PC-3 (cell line): Measurements from ENCODE around the gene VNN1. TPM values are rescaled to one million over a fixed set of nuclear protein-coding genes. Genes with fewer than 3 reads are reported as not detected.

Experiments used
- ATAC-seq: fragments of 200-7000 bp; cut with Tn5 transposase; 2 replicates; pipeline ENCODE4 v1.9.1; 2020; ENCODE audit warnings: mild to moderate bottlenecking, moderate library complexity
- BruUV-seq: library from RNA; stranded (reverse); fragments of 400-500 nt; replicated peaks from 2 replicates; lab custom pipeline; 2021; lab: Mats Ljungman, UMichigan
- CTCF ChIA-PET: fragments of 300-600 bp; sonication (Branson Sonifier 250); formaldehyde crosslinking; loops from one replicate; lab custom pipeline; 2022; ENCODE audit warnings: antibody characterized with exemption; lab: Charles Lee
- POLR2A ChIA-PET: fragments of 300-600 bp; sonication (Branson Sonifier 250); formaldehyde crosslinking; loops from one replicate; lab custom pipeline; 2022; ENCODE audit warnings: antibody characterized with exemption; ENCODE audit not compliant: unreplicated experiment; lab: Charles Lee
- DNase-seq: peaks from one replicate; pipeline ENCODE4 v3.0.0-alpha.2; 2015
- H2AFZ ChIP-seq: fragments of 300-600 bp; sonication (generic); 2 replicates; pipeline ENCODE4 v1.6.0; 2016; ENCODE audit warnings: antibody characterized with exemption, low read length
- H3F3A ChIP-seq: fragments of 300-600 bp; sonication (generic); one replicate; pipeline ENCODE4 v1.6.0; 2017; ENCODE audit warnings: antibody characterized with exemption, low read length, control low read depth, mild to moderate bottlenecking; ENCODE audit not compliant: unreplicated experiment
- H3K27ac ChIP-seq: fragments of 300-600 bp; sonication (generic); 2 replicates; pipeline ENCODE4 v1.5.1; 2016; ENCODE audit warnings: mild to moderate bottlenecking, low read length
- H3K27me3 ChIP-seq: fragments of 300-600 bp; sonication (generic); 2 replicates; pipeline ENCODE4 v1.6.1; 2016; ENCODE audit warnings: low read length, mixed read lengths
- H3K36me3 ChIP-seq: fragments of 300-600 bp; sonication (generic); 2 replicates; pipeline ENCODE4 v1.6.1; 2016; ENCODE audit warnings: low read depth, mixed run types, low read length, mixed read lengths
- H3K4me1 ChIP-seq: fragments of 300-600 bp; sonication (generic); 2 replicates; pipeline ENCODE4 v1.5.1; 2016; ENCODE audit warnings: low read length; ENCODE audit not compliant: insufficient read depth
- H3K4me2 ChIP-seq: fragments of 300-600 bp; sonication (generic); 2 replicates; pipeline ENCODE4 v1.6.0; 2016; ENCODE audit warnings: low read length
- H3K4me3 ChIP-seq: fragments of 300-600 bp; sonication (generic); 2 replicates; pipeline ENCODE4 v1.5.1; 2016; ENCODE audit warnings: mild to moderate bottlenecking, low read length, mixed read lengths
- H3K79me2 ChIP-seq: fragments of 300-600 bp; sonication (generic); 2 replicates; pipeline ENCODE4 v1.6.1; 2017; ENCODE audit warnings: low read length, mixed read lengths
- H3K9ac ChIP-seq: fragments of 300-600 bp; sonication (generic); 2 replicates; pipeline ENCODE4 v1.6.0; 2016; ENCODE audit warnings: mild to moderate bottlenecking, low read length
- H3K9me2 ChIP-seq: fragments of 300-600 bp; sonication (generic); replicated peaks from 2 replicates; pipeline ENCODE4 v1.6.1; 2016; ENCODE audit warnings: mixed run types, low read length, mixed read lengths
- H3K9me3 ChIP-seq: fragments of 300-600 bp; sonication (generic); 2 replicates; pipeline ENCODE4 v1.6.1; 2016; ENCODE audit warnings: low read length, mixed read lengths
- H4K20me1 ChIP-seq: fragments of 300-600 bp; sonication (generic); 2 replicates; pipeline ENCODE4 v1.6.1; 2016; ENCODE audit warnings: low read length, mixed read lengths
- EZH2 ChIP-seq: fragments of 300-600 bp; sonication (generic); IDR thresholded peaks from one replicate; pipeline ENCODE4 v1.6.1; 2017; ENCODE audit warnings: antibody characterized with exemption, mild to moderate bottlenecking, low read length; ENCODE audit not compliant: unreplicated experiment
- EZH2phosphoT487 ChIP-seq: fragments of 300-600 bp; sonication (generic); IDR thresholded peaks from 2 replicates; pipeline ENCODE4 v1.6.1; 2018; ENCODE audit warnings: mild to moderate bottlenecking, antibody characterized with exemption, low read length, borderline replicate concordance
- intact Hi-C: fragments of 100-400 bp; cut with micrococcal nuclease; formaldehyde crosslinking; loops from 2 replicates; pipeline ENCODE4 v1.9.0; 2023
- total RNA-seq: library from RNA; depleted of rRNA; stranded (reverse); fragments of >200 nt; gene quantifications from 2 replicates; pipeline ENCODE4 v1.2.3, GENCODE V29; 2014
- TF ChIP-seq, protein P1 (sequence below): fragments of 300-600 bp; sonication (generic); conservative IDR thresholded peaks from 2 replicates; pipeline ENCODE4 v1.5.1; 2017; ENCODE audit warnings: antibody characterized with exemption, low read depth, mild to moderate bottlenecking, low read length

VNN1 gene
- total RNA-seq, 1 experiment from 2014 or later = 0.04 TPM

GRCh38 chr6:132725471-132725870, 11.6 kb upstream of the VNN1 start:
- BruUV-seq = no TSS peak
- Histone ChIP-seq H3K27me3 (no peaks in the 10 kb centered on the region), H2AFZ (no peak overlapping the region), H3K79me2 (no peaks in the 10 kb centered on the region), H4K20me1 (no peaks in the 10 kb centered on the region), H3K9me3 (no peaks in the 10 kb centered on the region), H3F3A (no peaks in the 10 kb centered on the region), H3K36me3 (no peaks in the 10 kb centered on the region), H3K9ac (no peak overlapping the region), H3K4me3 (no peak overlapping the region), H3K4me2 (no peak overlapping the region), H3K27ac (no peak overlapping the region), H3K4me1 (peaks cover 13% of the 10 kb centered on the region), H3K9me2 (no peaks in the 10 kb centered on the region)
- ATAC-seq (no peak), DNase-seq (no peak)
- TF ChIP-seq, protein P1, sequence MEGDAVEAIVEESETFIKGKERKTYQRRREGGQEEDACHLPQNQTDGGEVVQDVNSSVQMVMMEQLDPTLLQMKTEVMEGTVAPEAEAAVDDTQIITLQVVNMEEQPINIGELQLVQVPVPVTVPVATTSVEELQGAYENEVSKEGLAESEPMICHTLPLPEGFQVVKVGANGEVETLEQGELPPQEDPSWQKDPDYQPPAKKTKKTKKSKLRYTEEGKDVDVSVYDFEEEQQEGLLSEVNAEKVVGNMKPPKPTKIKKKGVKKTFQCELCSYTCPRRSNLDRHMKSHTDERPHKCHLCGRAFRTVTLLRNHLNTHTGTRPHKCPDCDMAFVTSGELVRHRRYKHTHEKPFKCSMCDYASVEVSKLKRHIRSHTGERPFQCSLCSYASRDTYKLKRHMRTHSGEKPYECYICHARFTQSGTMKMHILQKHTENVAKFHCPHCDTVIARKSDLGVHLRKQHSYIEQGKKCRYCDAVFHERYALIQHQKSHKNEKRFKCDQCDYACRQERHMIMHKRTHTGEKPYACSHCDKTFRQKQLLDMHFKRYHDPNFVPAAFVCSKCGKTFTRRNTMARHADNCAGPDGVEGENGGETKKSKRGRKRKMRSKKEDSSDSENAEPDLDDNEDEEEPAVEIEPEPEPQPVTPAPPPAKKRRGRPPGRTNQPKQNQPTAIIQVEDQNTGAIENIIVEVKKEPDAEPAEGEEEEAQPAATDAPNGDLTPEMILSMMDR = no peak
- TF ChIP-seq EZH2 (no peak), EZH2phosphoT487 (no peak)
- CTCF ChIA-PET = no interaction called here
- intact Hi-C loops = no loop called here
- POLR2A ChIA-PET = no interaction called here

DNA sequence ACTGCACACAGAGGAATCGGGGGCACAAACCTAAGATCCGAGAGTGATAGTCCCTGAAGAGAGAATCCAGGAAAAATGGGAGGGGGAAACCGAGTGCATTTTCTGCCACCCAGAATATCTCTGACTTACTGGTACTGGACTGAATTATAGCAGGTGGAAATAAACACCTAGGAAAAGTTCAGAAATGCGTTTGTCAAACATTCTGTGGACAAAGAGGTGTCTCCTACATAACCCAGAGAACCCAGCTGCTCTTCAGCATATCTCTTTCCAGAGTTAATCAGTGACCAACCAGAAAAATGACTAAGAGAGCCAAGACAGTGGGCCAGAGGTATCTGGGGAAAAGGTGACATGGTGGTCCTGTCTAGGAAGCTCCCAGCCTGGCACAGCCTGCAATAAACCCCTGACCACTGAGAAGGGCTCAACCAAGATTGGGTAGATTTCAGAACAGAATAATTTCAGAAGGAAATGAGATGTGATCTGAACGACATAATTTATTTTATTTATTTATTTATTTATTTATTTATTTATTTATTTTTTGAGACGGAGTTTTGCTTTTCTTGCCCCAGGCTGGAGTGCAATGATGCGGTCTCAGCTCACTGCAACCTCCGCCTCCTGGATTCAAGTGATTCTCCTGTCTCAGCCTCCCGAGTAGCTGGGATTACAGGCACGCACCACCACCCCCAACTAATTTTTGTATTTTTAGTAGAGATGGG, 6.0 kb upstream of the VNN1 start:
- H3K4me2 ChIP-seq = no peak overlapping the region
- intact Hi-C loops = loop anchor here (5.0 kb wide), 1 partner anchor 62 kb away; no protein-coding TSS in a partner anchor
- H3K9ac ChIP-seq = no peak overlapping the region
- ChIA-PET CTCF (no interaction called here), POLR2A (no interaction called here)
- no peaks in the 10 kb centered on the region for H3K9me3 ChIP-seq
- H3K9me2 ChIP-seq = no peaks in the 10 kb centered on the region
- H2AFZ ChIP-seq = no peak overlapping the region
- H3K4me3 ChIP-seq = no peak overlapping the region
- H3K27me3 ChIP-seq = no peaks in the 10 kb centered on the region
- ATAC-seq (no peak), DNase-seq (no peak)
- no peaks in the 10 kb centered on the region for H3K79me2 ChIP-seq
- H3K36me3 ChIP-seq = no peaks in the 10 kb centered on the region
- H3F3A ChIP-seq = no peaks in the 10 kb centered on the region
- H3K4me1 ChIP-seq = no peaks in the 10 kb centered on the region
- no TSS peak for BruUV-seq
- H3K27ac ChIP-seq = no peak overlapping the region
- H4K20me1 ChIP-seq = no peaks in the 10 kb centered on the region
- TF ChIP-seq, protein P1 = no peak
- TF ChIP-seq EZH2 (no peak), EZH2phosphoT487 (no peak)
